Measurements from ENCODE around the gene MT1G.
"Not testable (repeated sequence)": the region's sequence is repeated elsewhere in the genome, so short reads cannot be mapped to it uniquely, and the experiment has no call there.

The MT1G gene

DNA sequence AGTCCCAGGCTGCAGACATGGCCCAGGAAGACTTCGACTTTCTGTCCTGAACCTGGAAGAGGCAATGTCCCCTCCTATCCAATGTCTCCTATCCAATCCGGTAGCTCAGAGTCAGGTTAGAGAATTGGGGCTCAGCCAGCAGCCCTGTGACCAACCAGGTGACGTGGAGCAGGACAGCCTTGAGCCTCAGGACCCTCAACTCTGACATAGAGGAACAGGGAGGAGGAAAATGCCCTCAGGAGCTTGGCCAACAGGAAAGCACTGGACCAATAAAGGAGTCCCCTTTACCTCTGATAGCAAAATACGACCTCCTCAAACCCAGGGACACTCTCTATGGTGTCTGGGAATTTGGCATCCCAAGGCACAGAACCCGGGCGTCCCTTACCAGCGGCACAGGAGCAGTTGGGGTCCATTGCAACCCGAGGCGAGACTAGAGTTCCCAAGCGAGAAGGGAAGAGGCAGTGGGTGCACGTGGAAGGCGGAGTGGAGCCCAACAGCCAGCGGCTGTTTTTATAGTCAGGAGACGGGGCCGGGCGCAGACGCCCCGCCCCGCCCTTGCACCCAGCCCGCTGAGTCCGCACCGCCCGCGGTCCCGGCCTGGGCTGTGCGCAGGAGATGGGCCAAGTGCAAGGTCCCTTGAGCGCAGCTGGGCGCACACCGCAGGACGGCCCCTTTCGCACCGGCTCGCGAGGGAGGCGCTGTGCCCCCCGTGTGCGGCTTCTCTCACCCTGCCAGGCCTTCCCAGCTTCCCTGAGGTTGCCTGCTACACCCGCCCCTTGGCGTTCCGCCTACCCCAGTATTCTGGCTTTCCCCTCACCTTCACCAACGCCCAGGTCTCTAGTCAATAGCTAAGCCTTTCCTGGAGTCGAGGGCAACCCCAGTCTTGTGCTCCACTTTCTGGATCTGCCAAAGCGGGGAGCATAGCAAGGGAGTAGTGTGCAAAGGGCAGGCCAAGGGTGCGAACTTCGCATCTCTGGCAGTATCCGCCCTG is at the start of gene MT1G:
Gene MT1G, minus strand, starts transcription at position 485 of the 991 bp plus-strand sequence. Its CDS starts 72 bp downstream, at position 413.
- Histone ChIP-seq H3K36me3 (ENCODE audit: insufficient read depth, low read length) (no peaks in the 10 kb centered on the region), H3K4me1 (ENCODE audit: insufficient read depth, low read length) (no peaks in the 10 kb centered on the region), H3K9me3 (ENCODE audit: low read length) (peaks cover 3% of the 10 kb centered on the region), H3K27me3 (ENCODE audit: insufficient read depth, low read length) (peaks cover 96% of the 10 kb centered on the region), H3K4me3 (ENCODE audit: low read length) (no peak within 1 kb of the TSS), H2AFZ (ENCODE audit: low read depth, low read length) (no peak within 1 kb of the TSS)

DNA sequence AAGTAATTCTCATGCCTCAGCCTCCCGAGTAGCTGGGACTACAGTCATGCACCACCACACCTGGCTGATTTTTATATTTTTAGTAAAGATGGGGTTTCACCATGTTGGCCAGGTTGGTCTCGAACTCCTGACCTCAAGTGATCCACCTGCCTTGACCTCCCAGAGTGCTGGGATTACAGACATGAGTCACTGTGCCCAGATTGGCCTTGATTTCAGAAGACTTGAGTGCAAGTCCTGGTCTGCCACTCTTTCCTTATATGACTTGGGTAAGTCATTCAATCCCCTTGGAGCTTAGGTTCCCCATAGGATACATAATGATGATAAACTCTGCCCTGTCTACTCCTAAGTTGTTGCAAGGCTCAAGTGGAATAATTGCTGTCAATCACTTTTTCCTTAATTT is 49.7 kb upstream of the MT1G start:
- not testable (repeated sequence) for H3K4me3 ChIP-seq (ENCODE audit: low read length); H2AFZ ChIP-seq (ENCODE audit: low read depth, low read length); H3K36me3 ChIP-seq (ENCODE audit: insufficient read depth, low read length); H3K4me1 ChIP-seq (ENCODE audit: insufficient read depth, low read length); H3K27me3 ChIP-seq (ENCODE audit: insufficient read depth, low read length); H3K9me3 ChIP-seq (ENCODE audit: low read length)

DNA sequence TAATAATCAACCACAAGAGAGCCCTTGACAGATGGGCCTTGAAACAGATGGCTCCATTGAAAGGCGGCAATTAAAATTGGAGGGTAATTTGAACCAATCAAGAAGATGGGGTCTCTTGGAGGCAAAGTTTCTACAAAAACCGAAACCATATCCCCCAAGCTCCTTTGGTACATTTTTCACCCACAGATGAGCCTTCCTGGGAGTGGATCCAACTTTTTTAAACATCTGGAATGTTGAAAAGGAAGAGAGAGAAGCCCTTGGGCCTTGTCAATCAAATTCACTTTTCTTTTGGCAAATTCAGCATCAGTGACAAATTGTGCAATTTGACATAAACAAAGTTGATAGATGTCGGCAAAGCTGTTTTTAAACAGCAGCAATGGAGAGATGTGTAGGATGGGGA is 48.9 kb upstream of the MT1G start:
- Histone ChIP-seq H3K4me1 (ENCODE audit: insufficient read depth, low read length) (no peaks in the 10 kb centered on the region), H2AFZ (ENCODE audit: low read depth, low read length) (no peak overlapping the region), H3K9me3 (ENCODE audit: low read length) (no peaks in the 10 kb centered on the region), H3K36me3 (ENCODE audit: insufficient read depth, low read length) (no peaks in the 10 kb centered on the region), H3K27me3 (ENCODE audit: insufficient read depth, low read length) (peaks cover 4% of the 10 kb centered on the region), H3K4me3 (ENCODE audit: low read length) (no peak overlapping the region)

DNA sequence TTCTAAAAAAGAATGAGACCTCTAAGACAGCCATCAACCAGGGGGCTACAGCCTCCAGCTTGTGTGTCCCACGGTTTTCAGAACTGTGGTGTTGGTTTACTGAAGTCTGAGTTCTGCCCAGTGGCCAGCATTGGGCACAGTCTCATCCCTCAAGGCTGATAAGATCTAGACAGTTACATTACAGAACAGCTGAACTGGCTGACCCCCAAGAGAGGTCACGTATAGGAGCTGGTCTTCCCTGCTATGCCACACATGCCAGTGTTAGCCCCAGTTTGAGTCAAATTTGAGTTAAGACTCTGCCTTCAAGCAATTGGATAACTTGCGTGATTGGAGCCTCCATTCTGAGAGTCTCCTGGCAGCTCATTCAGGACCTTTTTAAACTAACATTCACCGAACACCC is 47.3 kb upstream of the MT1G start:
- H3K4me3 ChIP-seq (ENCODE audit: low read length) = no peak overlapping the region
- H2AFZ ChIP-seq (ENCODE audit: low read depth, low read length) = no peak overlapping the region
- no peaks in the 10 kb centered on the region for H3K9me3 ChIP-seq (ENCODE audit: low read length)
- no peaks in the 10 kb centered on the region for H3K36me3 ChIP-seq (ENCODE audit: insufficient read depth, low read length)
- no peaks in the 10 kb centered on the region for H3K4me1 ChIP-seq (ENCODE audit: insufficient read depth, low read length)
- peaks cover 4% of the 10 kb centered on the region for H3K27me3 ChIP-seq (ENCODE audit: insufficient read depth, low read length)

DNA sequence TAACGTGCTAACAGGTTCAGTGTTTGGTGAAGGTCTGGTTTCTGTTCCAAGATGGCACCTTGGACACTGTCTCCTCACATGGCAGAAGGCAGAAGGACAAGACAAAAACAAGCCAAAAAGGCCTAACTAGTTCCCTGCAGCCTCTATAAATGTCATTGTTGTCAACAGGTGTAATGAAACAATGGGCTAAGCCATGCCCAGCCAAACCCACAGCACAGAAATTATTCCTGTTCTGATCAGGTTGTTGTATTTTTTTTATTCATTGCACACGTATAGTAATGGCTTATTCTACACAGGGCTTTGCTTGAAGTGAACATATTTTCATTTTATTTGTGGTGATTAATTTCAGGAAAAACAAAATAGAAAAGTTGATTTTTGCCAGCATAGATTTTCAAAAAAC is 45.9 kb upstream of the MT1G start:
- Histone ChIP-seq H2AFZ (ENCODE audit: low read depth, low read length) (no peak overlapping the region), H3K36me3 (ENCODE audit: insufficient read depth, low read length) (no peaks in the 10 kb centered on the region), H3K27me3 (ENCODE audit: insufficient read depth, low read length) (peaks cover 14% of the 10 kb centered on the region), H3K4me3 (ENCODE audit: low read length) (no peak overlapping the region), H3K4me1 (ENCODE audit: insufficient read depth, low read length) (no peaks in the 10 kb centered on the region), H3K9me3 (ENCODE audit: low read length) (no peaks in the 10 kb centered on the region)

DNA sequence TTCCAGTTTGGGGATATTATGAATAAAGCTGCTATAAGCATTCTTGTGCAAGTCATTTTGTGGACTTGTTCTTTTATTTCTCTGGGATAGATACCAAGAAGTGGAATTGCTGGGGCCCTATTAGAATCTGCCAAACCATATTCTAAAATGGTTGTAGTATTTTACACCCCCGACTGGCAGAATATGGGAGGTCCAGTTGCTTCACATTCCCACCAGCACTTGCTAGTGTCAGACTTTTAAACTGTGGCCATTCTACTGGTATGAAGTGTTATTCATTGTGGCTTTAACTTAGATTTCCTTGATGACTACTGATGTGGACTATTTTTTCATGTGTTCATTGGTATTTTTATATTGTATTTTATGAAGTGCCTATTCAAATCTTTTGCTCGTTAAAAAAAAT is 44.0 kb upstream of the MT1G start:
- H3K4me1 ChIP-seq (ENCODE audit: insufficient read depth, low read length) = no peaks in the 10 kb centered on the region
- no peak overlapping the region for H3K4me3 ChIP-seq (ENCODE audit: low read length)
- H3K27me3 ChIP-seq (ENCODE audit: insufficient read depth, low read length) = peaks cover 14% of the 10 kb centered on the region
- H3K9me3 ChIP-seq (ENCODE audit: low read length) = no peaks in the 10 kb centered on the region
- H2AFZ ChIP-seq (ENCODE audit: low read depth, low read length) = no peak overlapping the region
- H3K36me3 ChIP-seq (ENCODE audit: insufficient read depth, low read length) = no peaks in the 10 kb centered on the region

DNA sequence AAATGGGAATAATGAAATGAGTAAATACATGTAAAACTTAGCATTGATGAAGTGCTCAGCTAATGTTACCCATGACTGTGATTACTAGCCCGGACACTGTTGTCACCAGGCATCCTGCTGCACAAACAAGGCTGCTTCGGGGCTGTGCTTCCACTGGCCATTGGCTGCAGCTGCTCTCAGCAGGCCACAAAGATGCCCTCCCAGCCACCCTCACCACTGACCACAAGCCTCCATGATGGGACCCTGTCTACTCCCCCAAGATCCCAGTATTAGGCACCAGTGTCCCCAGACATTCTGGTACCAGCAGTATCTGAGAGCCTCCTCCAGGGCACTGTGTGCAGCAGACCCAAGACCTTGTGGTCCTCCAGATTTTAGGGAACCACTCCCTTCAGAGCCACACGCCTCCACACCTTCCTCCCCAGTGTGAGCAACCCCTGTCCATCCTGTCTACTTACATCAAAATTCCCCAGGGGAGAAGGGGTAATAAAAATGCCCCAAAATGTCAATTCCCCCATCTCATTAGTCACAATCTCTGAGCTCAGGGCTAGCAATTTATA is 42.4 kb upstream of the MT1G start:
- Histone ChIP-seq H2AFZ (ENCODE audit: low read depth, low read length) (no peak overlapping the region), H3K9me3 (ENCODE audit: low read length) (no peaks in the 10 kb centered on the region), H3K4me3 (ENCODE audit: low read length) (no peak overlapping the region), H3K27me3 (ENCODE audit: insufficient read depth, low read length) (peaks cover 11% of the 10 kb centered on the region), H3K4me1 (ENCODE audit: insufficient read depth, low read length) (no peaks in the 10 kb centered on the region), H3K36me3 (ENCODE audit: insufficient read depth, low read length) (no peaks in the 10 kb centered on the region)

DNA sequence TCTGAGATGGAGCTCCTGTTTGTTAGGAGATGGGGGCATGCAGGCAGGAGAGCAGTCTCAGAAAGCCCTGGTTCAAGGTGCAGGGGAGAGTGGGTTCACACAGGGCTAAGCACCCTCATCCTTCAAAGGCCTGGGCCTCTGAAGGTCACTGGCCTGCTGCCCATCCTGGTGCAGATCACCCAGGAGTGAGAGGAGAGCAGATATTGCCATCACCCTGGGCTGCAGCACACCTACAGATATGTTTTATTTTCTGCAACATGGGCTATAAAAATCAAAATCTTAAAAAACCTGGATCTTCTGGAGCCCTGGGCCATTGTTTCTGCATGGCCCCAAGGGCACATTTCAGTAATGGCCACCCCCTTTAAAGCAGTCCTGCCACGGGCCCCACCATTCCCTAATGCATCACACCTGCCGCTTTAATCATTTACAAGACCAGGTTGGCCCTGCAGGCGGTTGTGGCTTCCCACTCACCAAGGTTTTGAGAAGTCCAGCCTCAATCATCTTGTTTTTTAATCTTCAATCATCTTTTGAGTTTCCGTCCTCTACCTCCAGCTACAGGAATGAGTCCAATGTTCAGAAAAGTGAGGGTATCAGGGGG is 41.7 kb upstream of the MT1G start:
- Histone ChIP-seq H3K36me3 (ENCODE audit: insufficient read depth, low read length) (no peaks in the 10 kb centered on the region), H3K4me3 (ENCODE audit: low read length) (no peak overlapping the region), H3K9me3 (ENCODE audit: low read length) (no peaks in the 10 kb centered on the region), H3K4me1 (ENCODE audit: insufficient read depth, low read length) (no peaks in the 10 kb centered on the region), H2AFZ (ENCODE audit: low read depth, low read length) (no peak overlapping the region), H3K27me3 (ENCODE audit: insufficient read depth, low read length) (peaks cover 15% of the 10 kb centered on the region)

DNA sequence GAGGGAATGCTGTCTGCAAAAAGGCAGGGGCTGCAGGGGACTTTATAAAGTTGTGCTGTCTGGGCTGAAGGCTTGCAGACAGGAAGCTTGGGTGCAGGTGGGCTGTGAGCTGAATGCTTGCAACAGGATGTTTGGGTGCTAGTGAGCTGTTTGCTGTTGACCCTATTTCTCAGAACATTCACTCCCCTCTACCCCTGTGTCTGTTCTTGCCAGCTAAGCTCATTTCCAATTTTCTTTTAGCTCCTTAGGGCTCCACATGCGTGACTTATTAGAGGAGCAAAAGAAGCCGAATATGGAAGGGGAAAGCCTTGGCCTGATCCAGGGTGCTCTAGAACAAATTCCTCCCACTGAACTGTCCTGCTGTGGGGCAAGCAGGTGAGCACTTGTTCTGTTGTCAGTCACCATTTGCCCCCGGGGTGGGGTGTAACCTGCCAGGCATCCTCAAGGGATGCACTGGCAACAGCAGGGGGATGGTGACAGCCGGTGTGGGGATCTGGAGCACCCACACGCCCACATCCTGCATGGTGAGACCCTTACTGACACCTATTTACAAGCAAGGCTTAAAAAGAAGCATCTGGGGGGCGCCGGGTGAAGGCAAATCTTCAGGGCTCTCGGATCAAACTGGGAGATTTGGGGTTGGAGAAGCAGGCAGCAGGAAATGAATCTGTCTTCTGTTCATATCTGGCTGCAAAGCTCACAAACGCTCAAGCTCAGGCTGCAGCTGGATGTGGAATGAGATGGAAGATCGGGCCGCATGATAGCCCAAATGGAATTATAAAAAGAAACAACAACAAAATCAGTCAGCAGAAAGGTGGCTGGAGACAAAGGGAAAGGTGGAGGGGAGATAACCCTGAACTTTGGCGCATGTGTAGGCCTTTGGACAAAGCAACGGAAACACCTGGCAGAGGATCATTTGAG is 40.9 kb upstream of the MT1G start:
- no peaks in the 10 kb centered on the region for H3K4me1 ChIP-seq (ENCODE audit: insufficient read depth, low read length)

DNA sequence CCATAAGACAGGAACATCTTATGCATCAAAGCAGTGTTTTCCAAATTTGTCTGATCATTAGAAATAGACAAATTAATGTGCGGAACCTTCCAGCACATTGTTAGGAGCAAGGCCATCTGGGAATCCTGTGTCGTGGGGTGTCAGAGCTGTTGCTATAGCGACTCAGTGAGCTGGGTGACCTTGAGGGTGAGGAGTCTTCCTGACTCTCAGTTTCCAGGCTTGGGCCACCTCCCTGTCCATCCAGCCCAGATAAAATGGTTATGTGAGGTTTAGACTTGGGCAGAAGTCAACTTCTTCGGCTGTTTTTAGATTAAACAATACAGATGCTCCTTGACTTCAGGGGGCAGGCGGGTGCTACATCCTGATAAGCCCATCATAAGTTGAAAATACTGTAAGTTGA is 35.0 kb upstream of the MT1G start:
- peaks cover 9% of the 10 kb centered on the region for H3K4me1 ChIP-seq (ENCODE audit: insufficient read depth, low read length)
- H3K27me3 ChIP-seq (ENCODE audit: insufficient read depth, low read length) = peaks cover 9% of the 10 kb centered on the region
- no peak overlapping the region for H3K4me3 ChIP-seq (ENCODE audit: low read length)
- no peaks in the 10 kb centered on the region for H3K36me3 ChIP-seq (ENCODE audit: insufficient read depth, low read length)
- H2AFZ ChIP-seq (ENCODE audit: low read depth, low read length) = no peak overlapping the region
- H3K9me3 ChIP-seq (ENCODE audit: low read length) = no peaks in the 10 kb centered on the region

More for the DNA sequence above, 40.9 kb upstream of the MT1G start:
- Histone ChIP-seq H3K9me3 (ENCODE audit: low read length) (no peaks in the 10 kb centered on the region), H2AFZ (ENCODE audit: low read depth, low read length) (no peak overlapping the region), H3K4me3 (ENCODE audit: low read length) (no peak overlapping the region), H3K27me3 (ENCODE audit: insufficient read depth, low read length) (peaks cover 15% of the 10 kb centered on the region), H3K36me3 (ENCODE audit: insufficient read depth, low read length) (no peaks in the 10 kb centered on the region)

DNA sequence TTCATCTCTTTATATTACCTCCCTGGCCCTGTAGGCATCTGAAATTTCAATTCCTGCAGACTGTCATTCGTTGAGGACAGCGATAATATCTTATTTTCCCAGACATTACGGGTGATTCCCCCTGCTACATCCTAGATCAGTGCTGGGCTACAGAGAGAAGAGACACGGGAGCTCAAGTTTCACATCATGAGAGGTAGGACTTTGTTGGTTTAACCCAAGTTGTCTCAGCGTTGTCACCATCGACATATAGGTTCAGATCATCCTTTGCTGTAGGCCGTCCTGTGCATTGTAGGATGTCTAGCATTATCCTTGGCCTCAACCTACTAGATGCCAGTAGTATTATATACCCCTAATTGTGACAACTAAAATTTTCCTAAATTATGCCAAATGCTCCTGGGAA is 33.7 kb upstream of the MT1G start:
- Histone ChIP-seq H3K4me3 (ENCODE audit: low read length) (no peak overlapping the region), H3K9me3 (ENCODE audit: low read length) (no peaks in the 10 kb centered on the region), H3K36me3 (ENCODE audit: insufficient read depth, low read length) (no peaks in the 10 kb centered on the region), H3K4me1 (ENCODE audit: insufficient read depth, low read length) (peaks cover 9% of the 10 kb centered on the region), H3K27me3 (ENCODE audit: insufficient read depth, low read length) (peaks cover 9% of the 10 kb centered on the region), H2AFZ (ENCODE audit: low read depth, low read length) (no peak overlapping the region)

DNA sequence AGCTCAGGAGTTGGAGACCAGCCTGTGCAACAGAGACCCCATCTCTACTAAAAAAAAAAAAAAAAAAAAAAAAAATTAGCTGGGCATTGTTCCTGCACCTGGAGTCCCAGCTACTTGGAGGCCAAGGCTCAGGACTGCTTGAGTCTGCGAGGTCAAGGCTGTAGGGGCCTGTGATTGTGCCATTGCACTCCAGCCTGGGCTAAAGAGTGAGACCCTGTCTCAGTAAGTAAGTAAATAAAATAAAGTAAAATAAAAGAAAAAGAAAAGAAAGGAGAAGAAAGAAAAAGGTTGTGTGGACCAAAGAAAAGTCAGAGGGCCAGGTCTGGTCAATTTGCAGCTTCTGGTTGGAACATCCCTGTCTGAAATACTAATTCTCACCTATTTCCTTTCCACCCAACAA is 32.8 kb upstream of the MT1G start:
- no peaks in the 10 kb centered on the region for H3K9me3 ChIP-seq (ENCODE audit: low read length)
- H3K4me1 ChIP-seq (ENCODE audit: insufficient read depth, low read length) = peaks cover 9% of the 10 kb centered on the region

More for the DNA sequence above, 32.8 kb upstream of the MT1G start:
- Histone ChIP-seq H3K36me3 (ENCODE audit: insufficient read depth, low read length) (no peaks in the 10 kb centered on the region), H3K27me3 (ENCODE audit: insufficient read depth, low read length) (peaks cover 9% of the 10 kb centered on the region), H3K4me3 (ENCODE audit: low read length) (no peak overlapping the region), H2AFZ (ENCODE audit: low read depth, low read length) (no peak overlapping the region)

Data from neuron (in vitro differentiated cells).